Mammary epithelial cell (primary cell): ENCODE results near the gene CDH18.

Experiments
- CTCF ChIP-seq, 2 donors: IDR thresholded peaks in 1 of 2; conservative IDR thresholded peaks in 1 of 2; 2 replicates each; pipeline ENCODE4 v1.5.1; 2011 to 2012; ENCODE audit warnings: inconsistent platforms in 2 of 2, low read length in 2 of 2, mild to moderate bottlenecking in 2 of 2, control low read depth in 1 of 2, low read depth in 1 of 2; ENCODE audit not compliant: insufficient read depth in 1 of 2; ENCODE audit errors: extremely low read depth in 1 of 2
- EZH2 ChIP-seq: IDR thresholded peaks from 2 replicates; pipeline ENCODE4 v1.6.1; 2012; ENCODE audit warnings: low read length, inconsistent platforms, borderline replicate concordance

DNA sequence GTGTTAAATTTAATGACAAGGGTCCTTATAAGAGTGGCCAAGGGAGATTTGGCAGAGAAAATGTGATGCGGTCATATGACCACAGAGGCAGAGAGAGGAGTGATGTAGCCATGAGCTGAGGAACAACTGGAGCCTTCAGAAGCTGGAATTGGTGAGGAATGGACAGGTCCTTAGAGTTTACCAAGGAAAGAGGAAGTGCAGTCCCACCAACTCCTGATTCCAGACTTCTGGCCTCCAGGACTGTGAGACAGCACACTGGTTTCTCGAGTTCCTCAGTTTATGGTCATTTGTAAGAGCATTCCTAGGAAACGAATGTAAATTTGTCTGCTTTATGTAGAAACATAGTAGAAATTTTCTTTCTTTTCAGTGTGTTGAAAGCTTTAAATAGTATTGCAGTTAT is 410.1 kb downstream of the CDH18 start:
- TF ChIP-seq CTCF (conservative IDR thresholded peaks at IDR 0.05 in 1 of 2, IDR thresholded peaks at IDR 0.05 in 1 of 2; ENCODE audit: extremely low read depth in 1 of 2, insufficient read depth in 1 of 2, low read depth in 1 of 2, low read length in 2 of 2) (no peak), EZH2 (no peak)
